ENCODE measurements around the gene MYO3B.

MYO3B gene

DNA sequence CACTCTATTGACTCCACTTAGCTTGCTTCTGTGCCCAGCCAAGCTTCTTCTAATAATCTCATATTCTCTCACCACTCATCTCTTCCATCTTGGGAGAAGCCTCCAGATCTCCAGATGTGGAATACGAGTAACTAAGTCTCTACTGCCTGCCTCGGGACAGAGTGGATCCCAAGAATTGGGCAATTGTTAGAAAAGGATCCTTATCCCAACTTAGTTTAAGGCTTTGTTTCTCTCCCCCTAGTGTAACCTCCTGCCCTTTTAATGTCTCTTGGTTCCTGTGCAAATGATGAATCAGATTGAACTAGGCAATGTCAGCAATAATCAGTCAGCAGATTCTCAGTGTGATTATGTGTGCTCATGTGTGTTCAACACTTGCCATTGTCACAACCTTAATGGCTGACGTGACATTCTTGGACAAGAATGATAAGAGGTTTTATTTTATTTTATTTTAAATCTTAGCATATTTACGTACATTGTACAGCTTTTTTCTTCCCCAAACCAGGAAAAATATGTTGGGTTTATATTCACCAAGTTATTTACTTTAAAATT, 59.7 kb downstream of the MYO3B start:
- DNase-seq = no peak

GRCh38 chr2:170238776-170239175, 60.8 kb downstream of the MYO3B start:
- no peak for DNase-seq

DNA sequence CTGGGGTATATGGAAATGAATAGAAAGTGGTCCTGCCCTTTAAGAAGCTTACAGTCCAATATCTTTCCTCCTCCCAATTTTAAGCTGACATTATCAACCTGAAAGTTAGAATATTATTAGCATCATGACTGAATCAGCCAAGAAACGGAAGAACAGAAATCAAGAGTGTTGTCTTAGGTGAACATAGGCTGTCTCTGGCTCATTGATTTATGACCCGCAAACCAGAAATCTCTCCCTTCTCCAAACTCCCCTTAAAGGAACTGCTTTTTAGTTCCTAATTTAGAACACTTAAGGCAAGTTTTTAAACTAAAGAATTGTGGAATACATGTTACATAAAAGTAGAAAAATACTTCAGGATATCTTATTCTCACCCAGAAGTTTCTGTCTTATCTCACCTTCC, 62.7 kb downstream of the MYO3B start:
- DNase-seq = no peak

DNA sequence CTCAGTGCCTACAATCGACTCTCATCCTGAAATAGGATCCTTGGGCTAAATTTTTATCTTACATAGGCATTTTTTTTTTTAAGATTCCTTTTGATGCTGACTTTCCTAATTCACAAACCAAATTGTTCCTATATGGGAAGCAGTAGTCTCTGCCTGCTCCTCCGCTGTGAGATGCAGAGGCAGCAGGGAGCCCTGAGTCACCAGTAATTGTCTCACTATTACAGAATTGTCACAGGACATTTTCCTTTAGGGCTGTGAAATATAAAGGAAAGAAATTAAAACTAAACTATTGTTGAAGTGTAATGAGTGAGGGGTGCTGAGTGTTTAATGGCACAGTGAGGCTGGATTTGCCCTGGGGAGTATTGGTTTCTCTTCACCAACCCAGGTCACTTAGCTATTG, 63.8 kb downstream of the MYO3B start:
- no peak for DNase-seq

DNA sequence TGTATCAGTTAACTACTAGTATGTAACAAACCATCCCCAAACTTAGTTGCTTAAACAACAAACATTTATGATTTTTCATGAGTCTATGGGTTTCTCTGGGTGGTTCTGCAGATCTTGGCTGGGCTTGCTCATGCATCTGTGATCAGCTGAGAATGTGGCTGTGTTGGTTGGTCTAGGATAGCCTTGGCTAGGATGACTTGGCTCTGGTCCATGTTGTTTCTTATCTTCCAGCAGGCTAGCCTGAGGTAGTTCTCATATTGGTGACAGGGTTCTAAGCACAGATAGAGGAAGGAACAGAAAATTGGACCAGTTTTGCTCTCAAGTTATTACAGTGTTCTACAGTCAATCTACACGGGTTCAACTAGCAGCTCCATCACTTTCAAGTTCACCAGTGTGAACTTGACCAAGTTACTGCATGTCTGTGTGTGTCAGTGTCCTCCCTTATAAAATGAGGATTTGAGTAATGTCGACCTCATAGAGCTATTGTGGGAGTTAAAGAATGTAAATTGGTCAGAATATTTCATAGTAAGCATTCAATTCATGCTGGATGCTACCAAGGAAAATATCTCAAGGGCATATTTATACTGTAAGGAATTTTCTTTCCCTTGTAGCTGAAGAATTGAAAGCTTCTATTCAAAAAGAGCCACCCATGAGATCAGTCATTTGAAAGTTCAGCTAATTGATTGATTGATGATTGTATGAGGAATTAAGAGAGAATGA, 65.3 kb downstream of the MYO3B start:
- no peak for DNase-seq

DNA sequence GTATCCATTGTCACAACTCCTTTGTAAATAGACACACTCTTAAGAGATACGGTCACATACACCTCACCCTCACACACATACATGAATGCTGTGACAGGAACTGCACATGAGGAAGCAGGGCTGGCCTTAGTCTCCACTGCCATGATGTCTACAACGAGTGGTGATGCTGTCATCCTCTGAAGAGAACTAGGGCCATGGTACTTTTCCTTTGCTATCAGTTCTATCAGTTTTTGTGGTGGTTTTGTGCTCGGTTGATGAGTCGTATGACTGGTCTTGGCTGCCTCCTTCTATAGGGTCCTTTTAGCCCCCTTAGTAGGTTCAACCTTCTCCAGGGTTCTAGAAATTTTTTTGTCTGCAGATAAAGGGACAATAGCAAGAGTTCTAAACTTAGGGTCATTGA, 66.0 kb downstream of the MYO3B start:
- DNase-seq = no peak

- DNase-seq = no peak
These were observed 66.6 kb downstream of the MYO3B start for GRCh38 chr2:170244555-170244954.

- no peak for DNase-seq
These were observed 67.4 kb downstream of the MYO3B start for GRCh38 chr2:170245312-170245711.

GRCh38 chr2:170247333-170247732, 69.4 kb downstream of the MYO3B start:
- no peak for DNase-seq

DNA sequence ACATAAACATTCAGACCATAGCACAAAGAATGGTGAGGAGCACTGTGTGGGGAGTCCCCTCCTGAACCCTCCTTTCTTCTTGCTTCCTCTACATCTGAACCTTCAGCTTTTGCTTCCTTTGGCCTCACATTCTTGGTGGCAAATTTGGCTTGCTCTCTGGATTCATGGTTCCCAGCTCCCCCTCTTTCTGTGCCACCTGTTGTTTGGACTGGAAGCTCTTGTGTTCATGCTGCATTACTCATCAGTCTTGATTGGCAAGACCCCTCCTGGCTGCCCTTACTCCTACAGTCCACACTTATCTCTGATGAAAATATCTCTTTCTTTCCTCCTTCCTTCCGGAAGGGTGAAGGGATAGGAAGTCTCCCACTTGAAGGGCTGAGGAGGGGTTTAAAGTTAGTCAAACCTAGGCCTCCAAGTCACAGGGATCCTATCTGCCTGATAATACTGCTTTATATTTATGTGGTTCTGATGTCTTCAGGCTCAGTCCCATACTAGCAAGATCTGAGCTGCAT, 70.0 kb downstream of the MYO3B start:
- DNase-seq = no peak

DNA sequence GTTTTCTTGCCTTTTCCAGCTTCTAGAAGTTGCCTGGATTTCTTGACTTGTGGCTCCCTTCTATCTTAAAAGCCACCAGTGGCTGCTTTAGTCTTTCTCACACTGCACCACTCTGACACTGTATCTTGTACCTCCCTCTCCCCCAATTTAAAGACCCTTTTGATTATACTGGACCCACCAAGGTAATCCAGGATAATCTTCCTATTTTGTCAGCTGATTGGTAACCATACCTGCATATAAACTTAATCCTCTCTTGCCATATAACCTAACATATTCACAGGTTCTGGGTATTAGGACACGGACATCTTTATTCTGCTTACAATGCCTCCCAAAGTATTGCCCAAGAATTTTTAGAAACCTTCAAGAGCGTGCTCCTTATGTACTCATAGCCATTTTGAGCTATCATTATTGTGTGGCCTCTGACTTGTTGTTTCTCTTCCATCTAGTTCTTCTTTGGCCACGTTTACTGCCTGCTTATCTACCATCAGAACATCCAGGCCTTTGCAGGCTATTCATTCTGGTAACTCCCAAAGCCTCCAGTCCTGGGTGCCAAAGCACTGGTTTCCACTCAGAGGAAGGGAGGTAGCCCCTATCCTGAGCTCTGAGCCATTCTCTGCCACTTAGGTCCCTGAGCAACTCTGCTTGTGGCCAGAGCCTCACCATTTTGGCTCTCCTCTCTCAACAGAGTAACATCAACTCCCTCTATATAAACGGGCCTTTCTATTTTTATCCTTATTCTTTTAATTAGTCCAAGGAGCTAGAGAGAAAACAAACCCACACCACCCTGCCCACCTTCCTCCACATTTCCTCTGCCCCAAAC, 70.8 kb downstream of the MYO3B start:
- no peak for DNase-seq

DNA sequence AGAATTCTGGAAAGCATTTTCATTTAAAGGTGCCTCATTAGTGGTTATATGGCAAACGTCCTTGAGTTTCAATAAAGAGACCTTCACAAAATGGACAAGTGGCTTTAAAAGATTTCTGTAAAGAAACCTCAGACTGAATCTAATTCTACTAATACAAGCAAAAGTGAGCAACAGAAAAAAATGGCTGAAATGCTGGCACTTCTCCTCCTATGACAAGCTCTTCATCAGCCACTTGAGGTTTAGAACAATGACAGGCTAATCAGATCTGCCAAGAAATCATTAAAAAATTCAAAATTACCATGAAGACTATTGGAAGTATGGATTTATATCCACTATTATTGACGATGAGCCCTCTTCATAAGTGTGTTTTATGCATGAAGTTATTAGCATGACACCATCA, 71.8 kb downstream of the MYO3B start:
- DNase-seq = no peak

GRCh38 chr2:170250584-170250983, 72.6 kb downstream of the MYO3B start:
- DNase-seq = no peak

GRCh38 chr2:170252414-170252813, 74.5 kb downstream of the MYO3B start:
- no peak for DNase-seq

DNA sequence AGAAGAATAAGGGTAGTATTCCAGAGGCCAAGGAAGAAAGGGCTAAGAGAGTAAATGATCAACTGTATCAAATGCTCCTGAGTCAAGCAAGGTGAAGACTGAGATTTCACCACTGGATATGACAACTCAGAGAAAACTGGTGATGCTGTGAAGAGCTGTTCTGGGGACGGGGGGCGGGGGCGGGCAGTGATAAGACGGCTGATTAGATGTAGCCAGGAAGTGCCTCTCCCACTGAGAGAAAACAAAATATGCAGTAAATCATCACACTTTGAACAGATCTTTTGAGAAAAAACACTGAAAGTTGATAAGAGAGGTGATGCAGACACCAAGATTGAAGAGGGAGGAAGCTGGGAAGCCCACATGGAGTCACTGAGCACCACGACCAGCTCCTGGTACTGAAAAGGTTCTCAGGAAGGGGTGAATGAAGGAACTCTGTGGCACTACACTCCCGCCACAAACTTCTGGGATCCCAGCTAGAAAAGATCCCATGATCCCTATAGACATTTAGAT, 75.8 kb downstream of the MYO3B start:
- DNase-seq = no peak

DNA sequence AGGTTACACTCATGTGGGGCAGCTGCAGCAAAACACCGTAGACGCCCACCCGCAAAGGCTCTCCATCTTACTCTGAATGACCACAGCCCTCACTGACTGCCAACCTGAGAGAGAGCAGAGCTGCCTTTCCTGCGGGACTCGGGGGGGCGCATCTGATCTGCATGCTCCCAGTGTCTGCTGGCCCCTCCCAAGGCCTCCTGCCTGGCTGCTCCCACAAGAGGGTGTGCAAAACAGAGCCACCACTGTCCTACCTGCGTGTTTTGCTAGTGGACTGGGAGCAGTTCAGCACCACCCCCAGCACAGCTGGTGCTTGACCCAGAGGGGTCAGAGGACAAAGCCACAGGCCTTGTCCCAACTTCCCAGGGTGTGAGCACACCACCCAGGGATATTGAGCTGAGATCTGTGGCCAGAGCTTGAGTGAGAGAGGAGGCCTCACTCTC, 76.4 kb downstream of the MYO3B start:
- no peak for DNase-seq

DNA sequence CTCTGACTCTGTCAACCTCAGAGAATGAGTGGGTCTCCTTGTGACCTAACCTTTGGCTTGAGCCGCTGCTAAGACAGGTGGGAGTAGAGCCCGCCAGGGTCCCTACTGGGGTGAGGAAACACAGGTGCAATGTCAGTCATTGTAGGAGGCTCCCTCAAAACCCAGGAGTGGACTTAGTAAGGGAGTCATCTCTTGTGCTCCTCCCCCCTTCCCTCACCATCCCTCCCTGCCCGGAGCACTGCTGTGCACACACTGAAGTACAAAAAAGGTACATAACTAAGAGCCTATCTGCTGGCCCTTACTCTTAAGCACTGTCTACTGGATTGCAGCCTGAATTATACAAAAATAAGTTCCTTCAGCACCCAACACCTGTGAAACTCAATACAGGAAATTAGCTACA, 77.2 kb downstream of the MYO3B start:
- DNase-seq = no peak

DNA sequence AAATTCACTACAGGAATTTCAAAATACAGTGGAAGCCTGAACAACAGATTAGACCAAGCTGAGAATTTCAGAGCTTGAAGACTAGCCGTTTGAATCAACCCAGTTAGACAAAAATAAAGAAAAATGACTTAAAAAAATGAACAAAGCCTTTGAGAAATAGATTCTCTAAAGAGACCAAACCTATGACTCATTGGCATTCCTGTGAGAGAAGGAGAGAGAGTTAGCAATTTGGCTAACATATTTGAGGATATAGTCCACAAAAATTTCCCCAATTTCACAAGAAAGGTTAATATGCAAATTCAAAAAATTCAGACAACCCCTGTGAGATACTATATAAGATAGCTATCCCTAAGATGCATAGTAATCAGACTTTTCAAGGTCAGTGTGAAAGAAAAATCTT, 78.0 kb downstream of the MYO3B start:
- no peak for DNase-seq

GRCh38 chr2:170258382-170258781, 80.4 kb downstream of the MYO3B start:
- DNase-seq = no peak

DNA sequence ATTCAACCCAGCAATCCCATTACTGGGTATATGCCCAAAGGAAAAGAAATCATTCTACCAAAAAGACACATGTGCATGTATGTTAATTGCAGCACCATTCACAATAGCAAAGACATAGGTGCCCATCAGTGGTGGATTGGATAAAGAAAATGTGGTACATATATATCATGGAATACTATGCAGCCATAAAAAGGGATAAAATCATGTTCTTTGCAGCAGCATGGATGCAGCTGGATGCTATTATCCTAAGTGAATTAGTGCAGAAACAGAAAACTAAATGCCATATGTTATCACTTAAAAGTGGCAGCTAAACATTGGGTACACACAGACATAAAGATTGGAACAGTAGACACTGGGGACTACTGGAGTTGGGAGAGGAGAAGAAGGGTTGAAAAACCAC, 82.2 kb downstream of the MYO3B start:
- no peak for DNase-seq

- no peak for DNase-seq
These were observed 83.6 kb downstream of the MYO3B start for GRCh38 chr2:170261566-170261965.

- no peak for DNase-seq
These were observed 84.4 kb downstream of the MYO3B start for GRCh38 chr2:170262343-170262742.

DNA sequence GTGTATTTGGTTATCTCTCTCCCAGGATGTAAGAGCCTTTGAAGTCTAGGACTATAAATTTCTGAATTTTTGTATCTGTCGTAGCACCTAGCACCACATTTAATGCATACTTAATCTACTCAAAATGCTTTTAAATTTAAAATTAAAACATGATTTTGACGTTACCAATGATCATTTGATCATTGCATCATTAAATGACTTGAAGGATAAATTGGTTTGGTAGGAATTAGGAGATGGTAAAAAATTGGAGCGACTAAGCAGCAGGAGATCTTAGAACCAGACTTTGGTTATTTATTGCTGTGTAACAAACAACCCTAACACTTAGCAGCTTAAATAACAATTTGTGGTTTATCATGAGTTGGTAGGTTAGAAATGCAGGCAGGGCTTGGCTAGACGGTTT, 84.9 kb downstream of the MYO3B start:
- DNase-seq = no peak
